Fibroblast of lung (primary cell): ENCODE measurements around the gene BZW2. TPM values are rescaled to one million over a fixed set of nuclear protein-coding genes. Genes with fewer than 3 reads are reported as not detected.

Experiments
- DNase-seq, 2 donors: peaks; one replicate each; pipeline versions ENCODE4 v3.0.0 to v3.0.0-alpha.2; 2010; ENCODE audit warnings: low read depth in 2 of 2
- H2AFZ ChIP-seq: 2 replicates; pipeline ENCODE4 v1.5.1; 2012; ENCODE audit warnings: low read length, control low read depth, inconsistent platforms
- H3K27ac ChIP-seq: 2 replicates; pipeline ENCODE4 v1.5.1; 2011; ENCODE audit warnings: low read length, control low read depth; ENCODE audit not compliant: insufficient read depth
- H3K27me3 ChIP-seq: 2 replicates; pipeline ENCODE4 v1.5.1; 2011; ENCODE audit warnings: mild to moderate bottlenecking, low read length; ENCODE audit not compliant: control insufficient read depth, insufficient read depth
- H3K36me3 ChIP-seq: 2 replicates; pipeline ENCODE4 v1.5.1; 2011; ENCODE audit warnings: low read length; ENCODE audit not compliant: control insufficient read depth, insufficient read depth
- H3K4me1 ChIP-seq: 2 replicates; pipeline ENCODE4 v1.5.1; 2011; ENCODE audit warnings: low read length; ENCODE audit not compliant: control insufficient read depth, insufficient read depth; ENCODE audit errors: extremely low read depth
- H3K4me2 ChIP-seq: 2 replicates; pipeline ENCODE4 v1.5.1; 2011; ENCODE audit warnings: low read length, control low read depth; ENCODE audit not compliant: insufficient read depth; ENCODE audit errors: extremely low read depth
- H3K4me3 ChIP-seq, 4 experiments: fragments of 200-600 bp in 1 of 4; sonication (generic) in 1 of 4; replicated peaks in 1 of 4; 2 replicates each; pipeline ENCODE4 v1.5.1; 2011 to 2016; ENCODE audit warnings: low read length in 4 of 4, low read depth in 3 of 4, mild to moderate bottlenecking in 3 of 4, control low read depth in 2 of 4, inconsistent platforms in 1 of 4, mixed read lengths in 1 of 4; ENCODE audit not compliant: insufficient read depth in 1 of 4; ENCODE audit errors: control extremely low read depth in 1 of 4
- H3K79me2 ChIP-seq: 2 replicates; pipeline ENCODE4 v1.5.1; 2012; ENCODE audit warnings: mild to moderate bottlenecking, low read length, inconsistent platforms; ENCODE audit not compliant: control insufficient read depth, insufficient read depth
- H3K9ac ChIP-seq: 2 replicates; pipeline ENCODE4 v1.5.1; 2011; ENCODE audit warnings: mild to moderate bottlenecking, low read length, control low read depth; ENCODE audit not compliant: insufficient read depth
- H3K9me3 ChIP-seq: 2 replicates; pipeline ENCODE4 v1.5.1; 2012; ENCODE audit warnings: low read depth, low read length; ENCODE audit not compliant: control insufficient read depth, insufficient read depth
- H4K20me1 ChIP-seq: 2 replicates; pipeline ENCODE4 v1.5.1; 2011; ENCODE audit warnings: low read length; ENCODE audit not compliant: control insufficient read depth, insufficient read depth; ENCODE audit errors: extremely low read depth
- EZH2 ChIP-seq: IDR thresholded peaks from 2 replicates; pipeline ENCODE4 v1.5.1; 2012; ENCODE audit warnings: low read length, control low read depth, mild to moderate bottlenecking; ENCODE audit errors: missing control alignments
- polyA plus RNA-seq, 2 donors: library from polyadenylated mRNA; depleted of rRNA in 1 of 2; stranded (reverse) in 1 of 2; unstranded in 1 of 2; fragments of >200 nt; gene quantifications; 2 replicates each; pipeline ENCODE4 v1.2.1, GENCODE V29; 2011 to 2012; ENCODE audit warnings: missing spikeins in 1 of 2
- total RNA-seq: library from RNA; depleted of rRNA; stranded (reverse); fragments of >200 nt; gene quantifications from 2 replicates; pipeline ENCODE4 v1.2.1, GENCODE V29; 2014
- TF ChIP-seq, protein P1 (sequence below), 2 donors: IDR thresholded peaks in 1 of 2; conservative IDR thresholded peaks in 1 of 2; 1 replicate in 1 of 2; 2 replicates in 1 of 2; pipeline ENCODE4 v1.5.1; 2011 to 2012; ENCODE audit warnings: low read length in 2 of 2, control low read depth in 1 of 2, inconsistent platforms in 1 of 2, low read depth in 1 of 2, mild to moderate bottlenecking in 1 of 2

BZW2 gene
- total and polyA plus RNA-seq, 2 donors (not counting 1 experiment from before 2014, with no cell fraction given) = 43.3 to 88.8 TPM

GRCh38 chr7:16649196-16649595 lies 3.2 kb downstream of the BZW2 start:
- Histone ChIP-seq H2AFZ (no peak overlapping the region), H3K4me1 (peaks cover 4% of the 10 kb centered on the region), H3K9ac (no peak overlapping the region), H3K27me3 (no peaks in the 10 kb centered on the region), H3K4me3 (no peak overlapping the region), H4K20me1 (no peaks in the 10 kb centered on the region), H3K27ac (no peak overlapping the region), H3K36me3 (no peaks in the 10 kb centered on the region), H3K79me2 (peaks cover 61% of the 10 kb centered on the region), H3K9me3 (no peaks in the 10 kb centered on the region), H3K4me2 (no peak overlapping the region)
- peak in 1 of 2 donors; percentile 67 for DNase-seq
- TF ChIP-seq EZH2 = no peak
- TF ChIP-seq, protein P1, sequence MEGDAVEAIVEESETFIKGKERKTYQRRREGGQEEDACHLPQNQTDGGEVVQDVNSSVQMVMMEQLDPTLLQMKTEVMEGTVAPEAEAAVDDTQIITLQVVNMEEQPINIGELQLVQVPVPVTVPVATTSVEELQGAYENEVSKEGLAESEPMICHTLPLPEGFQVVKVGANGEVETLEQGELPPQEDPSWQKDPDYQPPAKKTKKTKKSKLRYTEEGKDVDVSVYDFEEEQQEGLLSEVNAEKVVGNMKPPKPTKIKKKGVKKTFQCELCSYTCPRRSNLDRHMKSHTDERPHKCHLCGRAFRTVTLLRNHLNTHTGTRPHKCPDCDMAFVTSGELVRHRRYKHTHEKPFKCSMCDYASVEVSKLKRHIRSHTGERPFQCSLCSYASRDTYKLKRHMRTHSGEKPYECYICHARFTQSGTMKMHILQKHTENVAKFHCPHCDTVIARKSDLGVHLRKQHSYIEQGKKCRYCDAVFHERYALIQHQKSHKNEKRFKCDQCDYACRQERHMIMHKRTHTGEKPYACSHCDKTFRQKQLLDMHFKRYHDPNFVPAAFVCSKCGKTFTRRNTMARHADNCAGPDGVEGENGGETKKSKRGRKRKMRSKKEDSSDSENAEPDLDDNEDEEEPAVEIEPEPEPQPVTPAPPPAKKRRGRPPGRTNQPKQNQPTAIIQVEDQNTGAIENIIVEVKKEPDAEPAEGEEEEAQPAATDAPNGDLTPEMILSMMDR (conservative IDR thresholded peaks at IDR 0.05 in 1 of 2, IDR thresholded peaks at IDR 0.05 in 1 of 2; ENCODE audit: low read depth in 1 of 2, low read length in 2 of 2) = no peak

- H3K4me3 ChIP-seq = no peak overlapping the region
- H3K4me1 ChIP-seq = peaks cover 4% of the 10 kb centered on the region
- peaks cover 63% of the 10 kb centered on the region for H3K79me2 ChIP-seq
- no peaks in the 10 kb centered on the region for H3K36me3 ChIP-seq
- DNase-seq = no peak
- H4K20me1 ChIP-seq = no peaks in the 10 kb centered on the region
- H3K9me3 ChIP-seq = no peaks in the 10 kb centered on the region
- TF ChIP-seq, protein P1 (conservative IDR thresholded peaks at IDR 0.05 in 1 of 2, IDR thresholded peaks at IDR 0.05 in 1 of 2; ENCODE audit: low read depth in 1 of 2, low read length in 2 of 2) = no peak
- TF ChIP-seq EZH2 = no peak
- H3K4me2 ChIP-seq = no peak overlapping the region
- no peak overlapping the region for H2AFZ ChIP-seq
- no peak overlapping the region for H3K9ac ChIP-seq
- no peak overlapping the region for H3K27ac ChIP-seq
- no peaks in the 10 kb centered on the region for H3K27me3 ChIP-seq
Observed at GRCh38 chr7:16650266-16650665, 4.3 kb downstream of the BZW2 start.

DNA sequence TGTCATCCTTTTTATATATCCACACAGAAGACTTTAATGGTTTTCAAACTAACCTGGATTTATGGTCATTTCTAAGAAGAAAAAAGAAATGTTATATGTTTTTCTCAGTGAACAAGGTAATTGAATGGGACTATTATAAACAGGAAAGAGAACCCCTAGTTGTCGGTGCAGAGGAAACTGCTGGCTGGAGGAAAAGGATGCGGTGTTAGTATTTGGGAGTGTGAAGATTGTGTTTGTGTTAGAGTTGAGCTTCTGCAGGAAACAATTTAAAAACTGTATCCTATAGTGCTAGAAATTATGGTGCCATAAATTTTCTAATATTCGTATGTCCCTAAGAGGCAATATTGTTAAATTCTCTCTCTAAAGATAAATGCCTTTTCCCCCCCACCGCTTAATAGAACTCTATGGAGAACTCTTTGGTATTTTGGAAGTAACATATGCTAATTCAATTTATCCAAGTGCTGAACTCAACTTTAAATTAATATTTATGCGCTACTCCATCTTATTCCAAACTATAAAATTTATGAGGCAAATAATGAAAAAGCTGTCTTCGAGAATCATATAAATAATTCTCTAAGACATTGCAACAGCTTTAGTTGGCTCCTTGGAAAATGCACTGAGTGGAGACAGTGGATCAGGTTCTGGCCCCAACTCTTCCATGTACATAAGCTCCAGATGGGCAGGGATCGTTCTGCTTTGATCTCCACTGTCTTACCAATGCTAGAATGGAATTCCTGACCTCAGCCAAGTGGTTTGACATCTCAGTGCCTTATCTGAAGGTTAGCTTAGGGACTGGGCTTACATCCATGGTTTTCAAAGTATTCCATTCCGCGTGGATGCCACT lies 5.6 kb downstream of the BZW2 start:
- Histone ChIP-seq H4K20me1 (no peaks in the 10 kb centered on the region), H3K4me3 (no peak overlapping the region), H3K27me3 (no peaks in the 10 kb centered on the region), H3K27ac (no peak overlapping the region), H2AFZ (no peak overlapping the region), H3K9me3 (no peaks in the 10 kb centered on the region), H3K79me2 (peaks cover 68% of the 10 kb centered on the region), H3K4me1 (peaks cover 4% of the 10 kb centered on the region), H3K36me3 (no peaks in the 10 kb centered on the region), H3K4me2 (no peak overlapping the region), H3K9ac (no peak overlapping the region)
- TF ChIP-seq, protein P1 (conservative IDR thresholded peaks at IDR 0.05 in 1 of 2, IDR thresholded peaks at IDR 0.05 in 1 of 2; ENCODE audit: low read depth in 1 of 2, low read length in 2 of 2) = no peak
- TF ChIP-seq EZH2 = no peak
- DNase-seq = peak; percentile 37 to 70
